H1 (cell line): Measurements from ENCODE around the gene GALNT9.

Source experiments
- CTCF ChIP-seq, 3 experiments: IDR thresholded peaks; 1 replicate in 2 of 3; 2 replicates in 1 of 3; pipeline versions ENCODE4 v1.5.1 to v1.6.1; 2011; ENCODE audit warnings: low read length in 3 of 3, mild to moderate bottlenecking in 3 of 3, inconsistent platforms in 2 of 3, low read depth in 1 of 3, moderate library complexity in 1 of 3; ENCODE audit not compliant: insufficient read depth in 1 of 3; ENCODE audit errors: control extremely low read depth in 1 of 3
- EP300 ChIP-seq, 2 experiments: IDR thresholded peaks; 1 replicate in 1 of 2; 2 replicates in 1 of 2; pipeline ENCODE4 v1.6.1; 2011 to 2012; ENCODE audit warnings: low read depth in 2 of 2, low read length in 2 of 2, mild to moderate bottlenecking in 2 of 2, borderline replicate concordance in 1 of 2, inconsistent platforms in 1 of 2, moderate library complexity in 1 of 2
- JUND ChIP-seq: IDR thresholded peaks from 2 replicates; pipeline ENCODE4 v1.6.1; 2011; ENCODE audit warnings: mild to moderate bottlenecking, improper control_type of control experiment, low read length
- MAX ChIP-seq: IDR thresholded peaks from 2 replicates; pipeline ENCODE4 v1.6.1; 2012; ENCODE audit warnings: inconsistent platforms
- NRF1 ChIP-seq: IDR thresholded peaks from 2 replicates; pipeline ENCODE4 v1.6.1; 2011; ENCODE audit warnings: mild to moderate bottlenecking, low read depth, low read length, improper control_type of control experiment
- POLR2A ChIP-seq, 2 experiments: IDR thresholded peaks; 1 replicate in 1 of 2; 2 replicates in 1 of 2; pipeline ENCODE4 v1.6.1; 2011; ENCODE audit warnings: low read depth in 2 of 2, low read length in 2 of 2, mild to moderate bottlenecking in 2 of 2; ENCODE audit errors: control extremely low read depth in 1 of 2
- POLR2AphosphoS5 ChIP-seq: IDR thresholded peaks from 2 replicates; pipeline ENCODE4 v1.6.1; 2011; ENCODE audit warnings: low read depth, low read length
- RFX5 ChIP-seq: IDR thresholded peaks from 2 replicates; pipeline ENCODE4 v1.6.1; 2011; ENCODE audit warnings: low read depth, low read length, improper control_type of control experiment, borderline replicate concordance
- YY1 ChIP-seq: IDR thresholded peaks from 2 replicates; pipeline ENCODE4 v1.6.1; 2011; ENCODE audit warnings: low read depth, mild to moderate bottlenecking, low read length

GRCh38 chr12:132330549-132330881 lies 1.1 kb upstream of the GALNT9 start:
- TF ChIP-seq CTCF (IDR thresholded peaks at IDR 0.05; ENCODE audit: control extremely low read depth in 1 of 3, insufficient read depth in 1 of 3, low read depth in 1 of 3, low read length in 3 of 3) (no peak), MAX (no peak), RFX5 (no peak), JUND (no peak), EP300 (IDR thresholded peaks at IDR 0.05; ENCODE audit: borderline replicate concordance in 1 of 2, low read depth in 2 of 2, low read length in 2 of 2) (no peak), POLR2A (IDR thresholded peaks at IDR 0.05; ENCODE audit: control extremely low read depth in 1 of 2, low read depth in 2 of 2, low read length in 2 of 2) (no peak), YY1 (no peak), NRF1 (no peak), POLR2AphosphoS5 (no peak)
